ENCODE data around the gene ITGA2B. TPM values are rescaled to one million over a fixed set of nuclear protein-coding genes. Genes with fewer than 3 reads are reported as not detected.
"Not testable (repeated sequence)": the region's sequence is repeated elsewhere in the genome, so short reads cannot be mapped to it uniquely, and the experiment has no call there.

Gene ITGA2B
- total RNA-seq, 1 donor from 2014 or later = 0.86 TPM

- TF ChIP-seq, protein P1, sequence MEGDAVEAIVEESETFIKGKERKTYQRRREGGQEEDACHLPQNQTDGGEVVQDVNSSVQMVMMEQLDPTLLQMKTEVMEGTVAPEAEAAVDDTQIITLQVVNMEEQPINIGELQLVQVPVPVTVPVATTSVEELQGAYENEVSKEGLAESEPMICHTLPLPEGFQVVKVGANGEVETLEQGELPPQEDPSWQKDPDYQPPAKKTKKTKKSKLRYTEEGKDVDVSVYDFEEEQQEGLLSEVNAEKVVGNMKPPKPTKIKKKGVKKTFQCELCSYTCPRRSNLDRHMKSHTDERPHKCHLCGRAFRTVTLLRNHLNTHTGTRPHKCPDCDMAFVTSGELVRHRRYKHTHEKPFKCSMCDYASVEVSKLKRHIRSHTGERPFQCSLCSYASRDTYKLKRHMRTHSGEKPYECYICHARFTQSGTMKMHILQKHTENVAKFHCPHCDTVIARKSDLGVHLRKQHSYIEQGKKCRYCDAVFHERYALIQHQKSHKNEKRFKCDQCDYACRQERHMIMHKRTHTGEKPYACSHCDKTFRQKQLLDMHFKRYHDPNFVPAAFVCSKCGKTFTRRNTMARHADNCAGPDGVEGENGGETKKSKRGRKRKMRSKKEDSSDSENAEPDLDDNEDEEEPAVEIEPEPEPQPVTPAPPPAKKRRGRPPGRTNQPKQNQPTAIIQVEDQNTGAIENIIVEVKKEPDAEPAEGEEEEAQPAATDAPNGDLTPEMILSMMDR (IDR thresholded peaks at IDR 0.05) = no peak
- DNase-seq (ENCODE audit: extremely low spot score, unreplicated experiment) = no peak
- Mint-ChIP-seq H3K9me3 (ENCODE audit: unreplicated experiment) (no peaks in the 10 kb centered on the region), H3K27me3 (ENCODE audit: unreplicated experiment) (peaks cover 12% of the 10 kb centered on the region), H3K36me3 (ENCODE audit: unreplicated experiment) (no peaks in the 10 kb centered on the region), H3K27ac (ENCODE audit: unreplicated experiment) (no peak overlapping the region), H3K4me3 (ENCODE audit: unreplicated experiment) (no peak overlapping the region), H3K4me1 (ENCODE audit: unreplicated experiment) (peaks cover 3% of the 10 kb centered on the region)
Observed at GRCh38 chr17:44333371-44333770, 56.1 kb downstream of the ITGA2B start.

DNA sequence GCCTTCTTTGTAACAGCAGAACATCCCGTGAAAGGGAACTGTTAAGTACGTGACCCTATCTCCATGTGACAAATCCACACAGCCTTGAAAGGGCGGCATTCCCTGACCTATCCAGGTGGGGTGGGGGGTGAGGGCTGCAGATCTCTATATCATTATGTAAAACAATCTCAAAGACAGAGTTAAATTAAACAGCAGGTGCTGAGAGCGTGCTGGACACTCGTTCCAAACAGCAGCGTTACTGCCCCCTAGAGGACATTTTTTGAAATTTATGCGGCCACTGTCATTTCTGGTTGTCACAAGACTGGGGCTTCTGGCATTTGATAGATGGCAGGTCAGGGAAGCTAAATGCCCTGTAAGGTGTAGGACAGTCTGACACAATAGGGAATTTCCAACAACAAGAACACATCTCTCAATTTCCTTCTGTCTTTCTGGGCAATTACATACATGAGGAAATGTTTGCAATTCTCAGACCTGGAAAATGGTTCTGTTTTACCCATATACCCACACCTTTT lies 58.1 kb downstream of the ITGA2B start:
- no peak overlapping the region for H3K27ac Mint-ChIP-seq (ENCODE audit: unreplicated experiment)
- no peak overlapping the region for H3K4me3 Mint-ChIP-seq (ENCODE audit: unreplicated experiment)
- no peaks in the 10 kb centered on the region for H3K9me3 Mint-ChIP-seq (ENCODE audit: unreplicated experiment)
- peaks cover 10% of the 10 kb centered on the region for H3K4me1 Mint-ChIP-seq (ENCODE audit: unreplicated experiment)
- DNase-seq (ENCODE audit: extremely low spot score, unreplicated experiment) = no peak
- H3K27me3 Mint-ChIP-seq (ENCODE audit: unreplicated experiment) = peaks cover 4% of the 10 kb centered on the region
- TF ChIP-seq, protein P1 (IDR thresholded peaks at IDR 0.05) = peak; percentile 80
- H3K36me3 Mint-ChIP-seq (ENCODE audit: unreplicated experiment) = no peaks in the 10 kb centered on the region

GRCh38 chr17:44330263-44330662 lies 59.2 kb downstream of the ITGA2B start:
- H3K4me3 Mint-ChIP-seq (ENCODE audit: unreplicated experiment); H3K36me3 Mint-ChIP-seq (ENCODE audit: unreplicated experiment); H3K27ac Mint-ChIP-seq (ENCODE audit: unreplicated experiment); DNase-seq (ENCODE audit: extremely low spot score, unreplicated experiment); H3K9me3 Mint-ChIP-seq (ENCODE audit: unreplicated experiment); H3K27me3 Mint-ChIP-seq (ENCODE audit: unreplicated experiment): not testable (repeated sequence)
- peaks cover 19% of the 10 kb centered on the region for H3K4me1 Mint-ChIP-seq (ENCODE audit: unreplicated experiment)

- not testable (repeated sequence) for H3K9me3 Mint-ChIP-seq (ENCODE audit: unreplicated experiment); DNase-seq (ENCODE audit: extremely low spot score, unreplicated experiment); H3K4me3 Mint-ChIP-seq (ENCODE audit: unreplicated experiment); H3K36me3 Mint-ChIP-seq (ENCODE audit: unreplicated experiment); H3K27ac Mint-ChIP-seq (ENCODE audit: unreplicated experiment); H3K27me3 Mint-ChIP-seq (ENCODE audit: unreplicated experiment)
- peaks cover 20% of the 10 kb centered on the region for H3K4me1 Mint-ChIP-seq (ENCODE audit: unreplicated experiment)
Observed at GRCh38 chr17:44329516-44329915, 59.9 kb downstream of the ITGA2B start.

DNA sequence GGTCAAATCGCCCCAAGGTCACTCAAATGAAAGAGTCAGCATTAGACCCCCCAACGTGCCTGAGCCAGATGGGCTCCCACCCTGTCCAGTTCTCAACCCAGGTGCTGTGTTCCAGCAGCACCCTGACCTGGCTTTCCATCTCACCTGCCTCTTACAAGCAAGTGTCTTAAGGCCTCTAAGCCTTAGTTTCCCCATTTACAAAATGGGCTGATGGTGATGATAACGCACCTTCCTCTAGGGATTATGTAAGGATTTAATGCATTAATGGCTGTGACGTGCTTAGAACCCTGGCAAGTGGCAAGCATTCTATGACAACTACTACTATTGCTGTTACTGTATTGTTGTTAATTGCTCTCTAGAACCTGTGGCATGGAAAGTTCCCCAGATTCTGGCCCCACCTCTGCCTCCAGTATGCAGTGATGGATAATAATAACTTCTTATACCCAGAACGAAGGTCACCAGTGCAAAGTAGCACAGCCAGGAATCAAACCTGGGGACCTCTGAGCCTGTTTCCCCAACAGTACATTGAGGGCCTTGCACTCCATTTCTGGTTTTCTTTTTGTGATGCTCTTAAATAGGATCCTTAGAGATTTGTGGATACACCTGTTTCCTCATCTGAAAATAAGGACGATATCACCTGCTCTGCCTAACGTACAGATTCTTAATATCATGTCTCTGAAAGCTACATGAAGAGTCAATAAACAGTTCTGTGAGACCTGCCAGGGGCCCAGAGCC lies 61.6 kb downstream of the ITGA2B start:
- TF ChIP-seq, protein P1 (IDR thresholded peaks at IDR 0.05) = no peak
- Mint-ChIP-seq H3K4me3 (ENCODE audit: unreplicated experiment) (no peak overlapping the region), H3K4me1 (ENCODE audit: unreplicated experiment) (peaks cover 28% of the 10 kb centered on the region), H3K27me3 (ENCODE audit: unreplicated experiment) (no peaks in the 10 kb centered on the region), H3K9me3 (ENCODE audit: unreplicated experiment) (no peaks in the 10 kb centered on the region), H3K36me3 (ENCODE audit: unreplicated experiment) (no peaks in the 10 kb centered on the region), H3K27ac (ENCODE audit: unreplicated experiment) (no peak overlapping the region)
- DNase-seq (ENCODE audit: extremely low spot score, unreplicated experiment) = no peak

DNA sequence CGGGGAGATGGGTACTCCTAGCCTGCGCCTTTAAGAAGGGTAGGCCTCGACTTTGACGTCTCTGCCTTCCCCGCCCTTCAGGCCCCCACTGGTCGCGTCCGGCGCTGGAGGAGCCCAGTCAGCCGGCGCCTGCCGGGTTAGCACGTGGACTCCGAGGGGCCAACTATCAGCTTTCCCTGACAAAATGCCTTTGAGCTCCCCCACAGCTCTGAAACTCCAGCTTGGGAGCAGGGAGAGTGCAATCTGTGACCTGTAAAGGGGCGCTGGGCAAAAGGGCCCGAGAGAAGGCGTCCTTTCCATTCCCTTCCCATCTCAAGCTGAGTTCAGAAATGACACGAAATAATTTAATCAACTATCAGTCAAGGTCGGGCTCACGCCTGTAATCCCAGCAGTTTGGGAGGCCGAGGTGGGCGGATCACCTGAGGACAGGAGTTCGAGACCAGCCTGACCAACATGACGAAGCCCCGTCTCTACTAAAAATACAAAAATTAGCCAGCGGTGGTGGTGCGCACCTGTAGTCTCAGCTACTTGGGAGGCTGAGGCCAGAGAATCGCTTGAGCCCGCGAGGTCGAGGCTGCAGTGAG lies 62.5 kb downstream of the ITGA2B start:
- TF ChIP-seq, protein P1 (IDR thresholded peaks at IDR 0.05) = no peak
- peaks cover 2% of the 10 kb centered on the region for H3K36me3 Mint-ChIP-seq (ENCODE audit: unreplicated experiment)
- H3K27ac Mint-ChIP-seq (ENCODE audit: unreplicated experiment) = peak overlapping the region; percentile 32
- H3K9me3 Mint-ChIP-seq (ENCODE audit: unreplicated experiment) = no peaks in the 10 kb centered on the region
- H3K4me1 Mint-ChIP-seq (ENCODE audit: unreplicated experiment) = peaks cover 29% of the 10 kb centered on the region
- DNase-seq (ENCODE audit: extremely low spot score, unreplicated experiment) = peak; percentile 98
- H3K4me3 Mint-ChIP-seq (ENCODE audit: unreplicated experiment) = peak overlapping the region; percentile 60
- H3K27me3 Mint-ChIP-seq (ENCODE audit: unreplicated experiment) = no peaks in the 10 kb centered on the region
